Central memory CD8-positive, alpha-beta T cell (primary cell): Measurements from ENCODE around the gene GLRX2.

Source experiments
- ATAC-seq: fragments of 150-1000 bp; cut with Tn5 transposase; replicated peaks from 2 replicates; pipeline ENCODE4 v1.10.0; 2022; ENCODE audit warnings: mild to moderate bottlenecking, moderate FRiP score, moderate number of reproducible peaks; ENCODE audit not compliant: poor library complexity, severe bottlenecking; ENCODE audit errors: extremely low read depth
- DNase-seq, 2 donors: peaks; one replicate each; pipeline ENCODE4 v3.0.0; 2021; ENCODE audit warnings: low spot score in 2 of 2
- H3K27ac Mint-ChIP-seq: one replicate; pipeline ENCODE4 v1.8.0; 2022; ENCODE audit warnings: low read depth, mild to moderate bottlenecking, moderate library complexity, mixed read lengths
- H3K27me3 Mint-ChIP-seq: one replicate; pipeline ENCODE4 v1.8.0; 2022; ENCODE audit warnings: mixed read lengths
- H3K36me3 Mint-ChIP-seq: one replicate; pipeline ENCODE4 v1.8.0; 2022; ENCODE audit warnings: mild to moderate bottlenecking, moderate library complexity, mixed read lengths; ENCODE audit not compliant: insufficient read depth
- H3K4me1 Mint-ChIP-seq: one replicate; pipeline ENCODE4 v1.8.0; 2022; ENCODE audit warnings: mixed read lengths
- H3K4me3 Mint-ChIP-seq: one replicate; pipeline ENCODE4 v1.8.0; 2022; ENCODE audit warnings: mild to moderate bottlenecking, moderate library complexity, mixed read lengths
- H3K9me3 Mint-ChIP-seq: one replicate; pipeline ENCODE4 v1.8.0; 2022; ENCODE audit warnings: mixed read lengths

The GLRX2 gene

GRCh38 chr1:193070942-193071341 lies 34.3 kb downstream of the GLRX2 start:
- no peak for DNase-seq
- ATAC-seq = peak; percentile 75
- H3K27ac Mint-ChIP-seq = no peak overlapping the region
- peaks cover 35% of the 10 kb centered on the region for H3K4me1 Mint-ChIP-seq
- no peaks in the 10 kb centered on the region for H3K27me3 Mint-ChIP-seq
- no peaks in the 10 kb centered on the region for H3K9me3 Mint-ChIP-seq
- peak overlapping the region; percentile 44 for H3K4me3 Mint-ChIP-seq
- peaks cover 5% of the 10 kb centered on the region for H3K36me3 Mint-ChIP-seq

- Mint-ChIP-seq H3K9me3 (no peaks in the 10 kb centered on the region), H3K27ac (peak overlapping the region; percentile 66), H3K27me3 (no peaks in the 10 kb centered on the region), H3K36me3 (peaks cover 5% of the 10 kb centered on the region), H3K4me3 (no peak overlapping the region), H3K4me1 (peaks cover 36% of the 10 kb centered on the region)
- no peak for DNase-seq
- peak; percentile 37 for ATAC-seq
Observed at GRCh38 chr1:193070386-193070753, 34.8 kb downstream of the GLRX2 start.

DNA sequence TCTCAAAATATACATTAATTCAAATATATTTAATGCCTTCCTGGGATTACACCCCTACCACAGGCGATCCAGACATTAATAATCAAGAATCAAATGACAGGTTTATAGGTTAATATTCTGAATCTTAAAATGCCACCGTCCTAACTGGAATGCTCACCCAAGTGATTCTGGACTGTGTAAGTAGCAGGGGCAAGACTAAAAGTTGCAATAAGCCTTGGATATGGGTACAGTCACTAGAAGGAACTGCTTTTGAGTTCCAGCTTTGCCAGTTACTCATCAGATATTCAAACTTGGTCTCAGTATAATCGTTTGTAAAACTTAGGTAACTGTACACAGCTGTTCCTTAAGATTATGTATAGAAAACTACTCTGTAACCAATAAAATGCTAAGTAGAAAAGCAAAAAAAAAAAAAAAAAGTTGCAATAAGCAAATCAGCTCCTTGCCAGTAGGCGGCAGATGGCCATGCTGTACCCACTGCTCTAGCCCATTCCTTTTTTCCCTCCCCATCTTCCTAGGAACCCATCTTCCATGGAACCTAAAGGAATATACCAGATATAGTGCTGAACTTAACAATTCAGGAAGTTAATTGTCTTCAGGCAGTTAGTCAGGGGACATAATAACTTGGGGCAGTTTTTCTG lies 35.3 kb downstream of the GLRX2 start:
- peaks cover 5% of the 10 kb centered on the region for H3K36me3 Mint-ChIP-seq
- H3K27me3 Mint-ChIP-seq = no peaks in the 10 kb centered on the region
- H3K4me3 Mint-ChIP-seq = no peak overlapping the region
- no peaks in the 10 kb centered on the region for H3K9me3 Mint-ChIP-seq
- DNase-seq (no peak), ATAC-seq (peak; percentile 15)
- H3K4me1 Mint-ChIP-seq = peaks cover 40% of the 10 kb centered on the region
- H3K27ac Mint-ChIP-seq = peak overlapping the region; percentile 66

- peaks cover 51% of the 10 kb centered on the region for H3K4me1 Mint-ChIP-seq
- peak overlapping the region; percentile 76 for H3K27ac Mint-ChIP-seq
- no peak for DNase-seq
- H3K36me3 Mint-ChIP-seq = peaks cover 8% of the 10 kb centered on the region
- H3K9me3 Mint-ChIP-seq = no peaks in the 10 kb centered on the region
- no peak for ATAC-seq
- H3K27me3 Mint-ChIP-seq = no peaks in the 10 kb centered on the region
- H3K4me3 Mint-ChIP-seq = no peak overlapping the region
Observed at GRCh38 chr1:193068013-193068412, 37.2 kb downstream of the GLRX2 start.

GRCh38 chr1:193066606-193067005 lies 38.6 kb downstream of the GLRX2 start:
- H3K4me3 Mint-ChIP-seq = no peak overlapping the region
- no peak for ATAC-seq
- no peak for DNase-seq
- H3K4me1 Mint-ChIP-seq = peaks cover 51% of the 10 kb centered on the region
- no peaks in the 10 kb centered on the region for H3K9me3 Mint-ChIP-seq
- H3K27ac Mint-ChIP-seq = peak overlapping the region; percentile 76
- no peaks in the 10 kb centered on the region for H3K27me3 Mint-ChIP-seq
- peaks cover 3% of the 10 kb centered on the region for H3K36me3 Mint-ChIP-seq

- DNase-seq (no peak), ATAC-seq (no peak)
- H3K27ac Mint-ChIP-seq = peak overlapping the region; percentile 76
- H3K4me3 Mint-ChIP-seq = no peak overlapping the region
- H3K27me3 Mint-ChIP-seq = no peaks in the 10 kb centered on the region
- H3K36me3 Mint-ChIP-seq = peaks cover 3% of the 10 kb centered on the region
- peaks cover 56% of the 10 kb centered on the region for H3K4me1 Mint-ChIP-seq
- H3K9me3 Mint-ChIP-seq = no peaks in the 10 kb centered on the region
Observed at GRCh38 chr1:193065954-193066353, 39.3 kb downstream of the GLRX2 start.

- H3K4me3 Mint-ChIP-seq = no peak overlapping the region
- no peak for ATAC-seq
- H3K27me3 Mint-ChIP-seq = no peaks in the 10 kb centered on the region
- H3K36me3 Mint-ChIP-seq = peaks cover 18% of the 10 kb centered on the region
- no peak for DNase-seq
- H3K9me3 Mint-ChIP-seq = no peaks in the 10 kb centered on the region
- H3K27ac Mint-ChIP-seq = no peak overlapping the region
- peaks cover 70% of the 10 kb centered on the region for H3K4me1 Mint-ChIP-seq
Observed at GRCh38 chr1:193062698-193063463, 42.3 kb downstream of the GLRX2 start.

- DNase-seq = no peak
- Mint-ChIP-seq H3K27ac (peak overlapping the region; percentile 95), H3K4me3 (peak overlapping the region; percentile 91)
Observed at GRCh38 chr1:193060938-193061337, 44.3 kb downstream of the GLRX2 start.

GRCh38 chr1:193060406-193060805 lies 44.8 kb downstream of the GLRX2 start:
- Mint-ChIP-seq H3K4me3 (peak overlapping the region; percentile 91), H3K27ac (peak overlapping the region; percentile 95)
- no peak for ATAC-seq

More at GRCh38 chr1:193060938-193061337, 44.3 kb downstream of the GLRX2 start:
- Mint-ChIP-seq H3K36me3 (peaks cover 18% of the 10 kb centered on the region), H3K9me3 (no peaks in the 10 kb centered on the region), H3K4me1 (peaks cover 68% of the 10 kb centered on the region), H3K27me3 (no peaks in the 10 kb centered on the region)
- no peak for ATAC-seq

DNA sequence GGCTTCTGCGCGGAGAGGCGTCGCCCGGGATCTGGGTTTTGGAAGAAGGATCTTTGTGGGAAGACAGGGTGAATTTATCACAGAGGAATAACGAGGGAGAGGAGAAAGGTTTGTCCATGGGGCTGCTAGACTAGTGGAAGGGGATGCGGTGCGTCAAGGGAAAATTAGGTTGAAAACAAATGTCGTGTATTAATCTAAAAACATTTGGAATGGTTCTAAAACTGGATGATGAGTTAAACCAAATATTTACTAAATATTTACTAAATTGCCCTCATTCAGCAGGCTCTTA lies 45.2 kb downstream of the GLRX2 start:
- Mint-ChIP-seq H3K4me3 (peak overlapping the region; percentile 91), H3K4me1 (peaks cover 60% of the 10 kb centered on the region), H3K9me3 (no peaks in the 10 kb centered on the region), H3K27me3 (no peaks in the 10 kb centered on the region), H3K36me3 (peaks cover 18% of the 10 kb centered on the region), H3K27ac (peak overlapping the region; percentile 95)
- DNase-seq (no peak), ATAC-seq (no peak)

More at GRCh38 chr1:193060406-193060805, 44.8 kb downstream of the GLRX2 start:
- Mint-ChIP-seq H3K27me3 (no peaks in the 10 kb centered on the region), H3K9me3 (no peaks in the 10 kb centered on the region), H3K4me1 (peaks cover 63% of the 10 kb centered on the region), H3K36me3 (peaks cover 18% of the 10 kb centered on the region)
- DNase-seq = no peak

DNA sequence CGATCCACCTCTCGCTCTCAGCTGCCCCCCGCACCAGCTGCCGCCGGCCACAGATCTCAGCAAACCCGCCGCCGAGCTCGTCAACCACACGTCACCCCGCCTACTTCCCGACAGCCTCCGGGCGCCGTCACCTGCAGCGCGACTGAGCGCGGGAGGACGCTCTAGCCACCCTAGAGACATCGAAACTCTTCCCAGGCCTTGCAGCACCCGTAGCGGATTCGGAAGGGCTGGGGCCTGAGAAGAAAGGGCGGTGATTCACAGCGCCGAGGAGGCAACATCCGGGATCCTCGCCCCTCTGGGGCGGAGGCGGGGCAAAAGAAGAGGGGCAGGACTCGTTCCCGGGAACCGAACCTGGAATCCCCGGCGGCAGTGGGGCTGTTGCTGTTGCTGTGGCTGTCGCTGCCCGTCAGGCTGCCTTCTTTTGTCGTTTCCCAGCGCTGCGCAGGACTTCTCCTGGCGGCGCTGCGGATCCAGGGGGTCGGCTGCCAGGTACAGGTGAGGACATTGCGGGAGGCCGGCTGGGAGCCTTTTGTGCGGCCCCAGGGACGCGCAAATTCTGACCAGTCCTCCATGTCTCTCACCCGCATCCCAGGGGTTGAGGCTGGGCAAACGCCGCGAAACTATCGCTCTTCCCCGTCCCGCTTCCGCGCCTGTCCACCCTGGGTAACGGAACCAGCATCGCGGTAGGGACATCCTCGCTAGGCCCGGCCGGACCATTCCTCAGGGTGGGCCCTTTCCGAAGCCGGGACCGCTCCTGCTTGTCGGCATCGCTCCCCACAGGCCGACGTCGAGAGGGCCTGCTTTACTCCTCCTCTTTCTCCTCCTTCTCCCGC lies 45.7 kb downstream of the GLRX2 start, which contains the start of the genes RO60 and UCHL5:
Gene RO60 (plus strand): TSS at position 331 of the 833 bp plus-strand sequence. CDS start 9,443 bp downstream, outside the sequence.
Gene UCHL5 (minus strand): TSS at position 79 of the 833 bp plus-strand sequence. CDS start 100 bp downstream, outside the sequence.
- H3K9me3 Mint-ChIP-seq = no peaks in the 10 kb centered on the region
- DNase-seq = peak; percentile 87 to 92
- H3K4me1 Mint-ChIP-seq = peaks cover 62% of the 10 kb centered on the region
- peak within 1 kb of the TSS; percentile 95 for H3K27ac Mint-ChIP-seq
- peak within 1 kb of the TSS; percentile 91 for H3K4me3 Mint-ChIP-seq
- peaks cover 18% of the 10 kb centered on the region for H3K36me3 Mint-ChIP-seq
- ATAC-seq = peak; percentile 95
- no peaks in the 10 kb centered on the region for H3K27me3 Mint-ChIP-seq

DNA sequence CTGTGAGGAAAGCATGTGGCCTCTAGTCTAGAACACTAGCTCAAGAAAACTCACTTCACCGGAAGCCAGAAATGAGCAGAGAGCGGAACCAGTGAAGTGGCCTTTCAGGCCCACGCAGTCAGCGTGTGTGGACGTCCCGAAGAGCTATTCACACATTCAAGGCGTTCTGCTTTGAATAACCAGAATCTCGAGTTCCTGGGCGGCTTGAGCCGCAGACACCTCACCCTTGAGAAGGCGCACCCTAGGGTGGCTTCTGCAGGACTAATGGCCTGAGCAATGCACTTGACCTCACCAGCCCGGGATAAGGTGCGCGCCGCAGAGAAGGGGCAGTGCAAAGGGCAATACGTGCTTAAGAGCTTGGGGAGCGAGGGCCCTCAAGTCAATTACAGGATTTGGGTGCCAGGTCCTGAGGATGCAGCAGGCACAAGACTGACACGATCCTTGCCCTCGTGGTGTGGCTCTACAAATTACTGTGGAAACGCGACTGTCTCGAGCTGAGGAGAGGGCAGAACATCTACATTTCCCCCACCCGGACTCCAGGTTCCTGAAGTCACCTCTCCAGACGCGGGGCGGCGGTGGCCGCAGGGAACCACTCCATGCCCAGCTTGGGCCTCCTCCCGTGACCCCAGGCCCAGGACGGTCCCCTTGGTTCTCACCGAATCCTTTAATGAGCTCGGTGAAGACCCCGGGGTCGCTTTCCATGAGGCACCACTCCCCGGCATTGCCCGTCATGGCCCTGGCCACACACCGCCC lies 46.5 kb downstream of the GLRX2 start:
- peak overlapping the region; percentile 95 for H3K27ac Mint-ChIP-seq
- no peaks in the 10 kb centered on the region for H3K9me3 Mint-ChIP-seq
- no peaks in the 10 kb centered on the region for H3K27me3 Mint-ChIP-seq
- H3K36me3 Mint-ChIP-seq = peaks cover 18% of the 10 kb centered on the region
- peak overlapping the region; percentile 91 for H3K4me3 Mint-ChIP-seq
- peak; percentile 47 for ATAC-seq
- DNase-seq = peak; percentile 35 to 51
- H3K4me1 Mint-ChIP-seq = peaks cover 61% of the 10 kb centered on the region
